Neural progenitor cell (in vitro differentiated cells): ENCODE data around the gene MAP7D1.

ENCODE experiments used
- CTCF ChIP-seq: fragments of 200-600 bp; sonication (generic); IDR thresholded peaks from 2 replicates; pipeline ENCODE4 v1.5.1; 2017; ENCODE audit warnings: antibody characterized with exemption, mild to moderate bottlenecking
- EZH2 ChIP-seq: fragments of 200-600 bp; sonication (generic); IDR thresholded peaks from 2 replicates; pipeline ENCODE4 v1.6.1; 2017; ENCODE audit warnings: antibody characterized with exemption, mild to moderate bottlenecking, moderate library complexity

- no peak for TF ChIP-seq CTCF
- no peak for TF ChIP-seq EZH2
Observed at GRCh38 chr1:36166938-36167905, 11.3 kb downstream of the MAP7D1 start.
